GM19397 (cell line): ENCODE measurements around the gene MAS1.
"Not testable (repeated sequence)": the region's sequence is repeated elsewhere in the genome, so short reads cannot be mapped to it uniquely, and the experiment has no call there.

Source experiments
- ATAC-seq: cut with Tn5 transposase; IDR thresholded peaks from one replicate; pipeline ENCODE4 v1.9.1; 2021; ENCODE audit warnings: mild to moderate bottlenecking, moderate library complexity; ENCODE audit not compliant: unreplicated experiment

Gene MAS1

GRCh38 chr6:159890792-159891191, at the start of gene MAS1:
Gene MAS1, plus strand, starts transcription at chr6:159890988. Its CDS starts 15,968 bp downstream, at chr6:159906956.
- ATAC-seq = no peak

DNA sequence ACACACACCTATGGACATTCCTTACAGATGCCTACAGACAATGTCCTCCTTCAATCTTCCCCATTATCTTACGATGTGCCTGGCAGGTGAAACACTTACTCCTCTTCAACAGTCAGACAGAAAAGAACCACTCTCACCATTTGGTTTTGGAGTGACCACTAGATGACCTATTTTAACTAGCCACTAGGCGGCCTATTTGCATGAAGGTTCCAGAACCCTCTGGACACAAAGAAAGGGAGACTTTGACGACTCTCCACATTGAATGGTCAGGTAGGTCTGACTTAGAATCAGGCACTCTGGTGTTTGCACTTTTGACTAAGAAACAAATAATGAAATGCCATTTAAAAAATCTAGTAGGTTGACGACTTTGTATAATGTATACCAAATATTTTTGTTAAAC, 48.8 kb upstream of the MAS1 start:
- ATAC-seq = no peak

GRCh38 chr6:159844737-159845645, 45.8 kb upstream of the MAS1 start:
- ATAC-seq = no peak

- ATAC-seq = not testable (repeated sequence)
Observed at GRCh38 chr6:159848552-159848951, 42.2 kb upstream of the MAS1 start.

GRCh38 chr6:159849851-159850250, 40.9 kb upstream of the MAS1 start:
- not testable (repeated sequence) for ATAC-seq

DNA sequence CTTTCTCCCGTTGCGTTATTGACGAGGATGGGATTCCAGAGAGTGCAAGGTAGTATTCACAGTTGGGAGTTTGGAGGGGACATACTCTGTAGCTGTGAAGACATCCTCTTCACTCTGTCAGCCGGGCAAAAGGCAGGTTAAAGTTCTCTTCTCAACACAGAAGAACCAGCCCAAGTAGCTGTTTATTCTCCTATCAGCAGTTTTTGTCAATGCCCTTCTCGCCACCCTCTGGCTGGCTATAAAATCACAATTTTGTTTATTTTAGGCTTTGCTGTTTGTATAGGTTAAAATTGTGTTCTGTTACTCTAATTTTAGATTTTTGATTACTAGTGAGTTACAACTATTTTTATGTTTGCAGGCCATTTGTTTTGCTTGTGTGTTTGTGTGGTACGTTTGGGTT, 37.9 kb upstream of the MAS1 start:
- no peak for ATAC-seq

- ATAC-seq = no peak
Observed at GRCh38 chr6:159853754-159854153, 37.0 kb upstream of the MAS1 start.

- ATAC-seq = no peak
Observed at GRCh38 chr6:159854959-159855358, 35.8 kb upstream of the MAS1 start.

DNA sequence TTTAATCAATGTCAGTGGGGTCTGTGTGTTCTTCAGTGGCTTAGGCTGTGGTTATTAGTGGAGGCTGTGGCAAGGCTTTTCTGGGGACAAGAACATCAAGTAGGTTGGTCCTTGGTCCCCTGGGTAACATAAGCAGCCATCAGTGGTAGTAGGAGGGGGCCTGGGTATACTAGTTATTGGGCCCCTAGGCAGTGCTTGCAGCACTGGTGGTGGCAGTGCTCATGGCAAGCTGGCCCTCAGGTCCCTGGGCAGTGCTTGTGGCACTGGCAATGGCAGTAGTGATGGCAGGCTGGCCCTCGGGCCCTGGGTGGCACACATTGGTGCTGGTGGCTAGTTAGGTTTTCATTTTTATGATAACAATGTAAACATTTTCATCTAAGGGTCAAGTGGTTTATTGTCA, 32.5 kb upstream of the MAS1 start:
- ATAC-seq = no peak

DNA sequence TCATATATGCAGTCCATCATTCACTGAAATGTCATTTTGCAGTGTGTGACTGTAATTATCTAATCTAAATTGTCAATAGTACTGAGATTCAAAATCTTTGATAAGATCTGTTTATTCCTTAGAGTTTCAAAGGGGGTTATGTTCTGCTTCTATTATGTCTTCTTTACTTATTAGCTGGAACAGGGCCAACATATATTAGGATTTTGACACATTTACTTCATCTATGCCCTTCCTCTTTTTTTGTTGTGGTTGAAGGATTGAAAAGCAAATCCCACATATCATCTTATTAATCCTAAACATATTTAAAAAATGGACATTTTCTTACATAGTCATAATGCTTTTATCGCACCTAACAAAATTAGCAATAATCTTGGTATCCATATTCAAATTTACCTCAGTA, 30.3 kb upstream of the MAS1 start:
- no peak for ATAC-seq

DNA sequence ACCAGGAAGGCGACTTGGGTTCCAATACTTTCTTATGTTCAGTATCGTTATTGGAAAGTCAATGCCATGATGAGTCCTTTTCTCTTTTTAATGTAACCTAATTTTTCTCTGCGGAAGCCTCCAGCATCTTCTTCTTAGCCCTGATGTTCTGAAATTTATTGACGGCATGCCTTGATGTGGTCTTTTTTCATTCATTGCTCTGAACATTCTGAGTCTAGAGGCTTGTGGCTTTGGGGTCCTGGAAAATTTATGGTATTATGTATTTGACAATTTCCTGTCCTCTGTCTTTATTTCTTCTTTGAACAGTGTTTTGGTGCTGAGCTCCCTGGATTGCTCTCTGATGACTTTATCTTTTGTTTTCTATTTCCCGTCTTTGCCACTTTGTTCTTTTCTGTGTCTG, 28.7 kb upstream of the MAS1 start:
- ATAC-seq = no peak

DNA sequence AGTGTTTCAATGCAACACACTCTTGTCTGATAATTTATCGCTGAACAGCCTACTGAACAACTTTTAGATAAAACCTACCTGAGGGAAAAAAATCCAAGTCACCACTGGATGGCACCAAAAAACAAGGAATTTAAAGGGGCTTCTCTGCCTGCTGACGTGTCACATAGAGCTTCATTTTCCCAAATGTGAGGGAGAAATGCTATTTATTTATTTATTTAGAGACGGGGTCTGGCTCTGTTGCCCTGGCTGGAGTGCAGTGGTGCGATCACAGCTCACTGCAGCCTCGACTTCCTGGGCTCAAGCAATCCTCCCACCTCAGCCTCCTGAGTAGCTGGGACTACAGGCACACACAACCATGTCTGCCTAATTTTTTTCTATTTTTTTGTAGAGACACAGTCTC, 27.4 kb upstream of the MAS1 start:
- not testable (repeated sequence) for ATAC-seq

DNA sequence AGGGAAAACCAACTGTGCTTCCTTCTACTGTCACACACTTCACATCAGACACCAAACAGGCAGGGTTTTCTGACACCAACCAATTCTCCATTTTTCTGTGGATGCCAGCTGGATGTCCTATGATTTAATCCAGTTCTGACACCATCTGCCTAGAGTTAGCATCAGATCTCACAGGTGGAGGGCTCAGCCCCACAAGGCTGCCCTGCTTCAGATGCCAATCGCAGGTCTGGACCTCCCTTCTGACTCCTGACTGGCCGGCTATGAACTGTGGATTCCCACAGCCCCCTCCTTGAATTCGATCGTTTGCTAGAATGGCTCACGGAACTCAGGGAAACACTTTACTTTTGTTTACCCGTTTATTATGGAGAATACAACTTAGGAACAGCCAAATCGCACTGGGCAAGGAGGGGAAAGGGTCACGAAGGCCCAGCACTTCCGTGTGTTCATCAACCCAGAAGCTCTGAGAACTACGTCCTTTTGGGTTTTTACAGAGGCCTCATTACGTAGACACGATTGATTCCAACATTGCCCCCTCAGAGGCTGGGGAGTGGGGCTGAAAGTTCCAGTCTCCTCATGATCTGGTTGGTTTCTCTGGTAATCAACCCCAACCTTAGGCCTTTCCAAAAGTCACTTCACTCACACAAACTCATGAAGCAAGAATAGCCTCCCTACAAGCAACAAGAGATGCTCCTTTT, 25.4 kb upstream of the MAS1 start:
- no peak for ATAC-seq

DNA sequence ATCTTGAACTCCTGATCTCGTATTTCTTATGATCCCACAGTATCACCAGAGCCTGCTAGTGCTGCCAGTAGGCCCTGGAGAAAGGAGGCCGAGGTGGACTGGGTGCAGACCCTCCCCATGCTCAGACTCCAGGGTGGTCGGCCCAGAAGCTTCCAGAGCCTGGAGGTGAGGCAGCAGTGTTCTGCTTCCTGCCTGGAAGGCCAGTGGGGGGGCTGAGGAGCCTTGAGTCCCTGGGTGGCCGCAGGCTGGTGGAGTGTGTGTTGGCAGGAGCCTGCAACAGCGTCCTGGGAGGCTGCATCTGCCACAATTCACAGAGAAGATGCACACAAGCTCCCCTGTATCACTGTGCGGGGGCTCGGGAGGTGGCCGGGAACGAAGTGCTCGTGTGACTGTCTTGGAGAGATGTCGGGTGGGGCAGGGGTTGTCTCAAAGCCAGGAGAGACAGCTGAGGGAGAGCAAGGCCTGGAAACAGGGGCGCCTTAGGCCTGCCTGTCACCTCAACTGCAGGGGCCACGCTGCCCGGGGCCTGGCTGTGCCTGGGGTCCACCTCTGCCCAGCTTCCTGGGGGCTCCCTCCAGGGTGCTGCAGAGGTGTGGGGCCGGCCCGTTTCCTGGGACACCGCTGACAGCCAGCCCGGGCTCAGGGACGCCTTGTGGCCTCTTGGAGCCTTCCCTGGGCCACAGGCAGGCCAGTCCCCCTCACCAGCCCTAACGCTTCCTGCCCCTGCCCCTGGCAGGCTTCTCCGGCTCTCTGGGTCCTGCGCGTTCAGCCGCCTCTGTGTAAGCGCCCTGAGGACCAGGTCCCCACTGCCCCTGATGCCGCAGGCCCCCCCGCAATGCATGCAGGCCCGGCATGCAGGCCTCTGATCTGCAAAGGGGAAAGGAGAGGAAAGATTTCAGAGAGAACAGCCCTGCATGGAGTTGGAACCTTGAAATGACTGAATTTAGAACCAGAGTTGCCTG, 24.2 kb upstream of the MAS1 start:
- ATAC-seq = no peak

DNA sequence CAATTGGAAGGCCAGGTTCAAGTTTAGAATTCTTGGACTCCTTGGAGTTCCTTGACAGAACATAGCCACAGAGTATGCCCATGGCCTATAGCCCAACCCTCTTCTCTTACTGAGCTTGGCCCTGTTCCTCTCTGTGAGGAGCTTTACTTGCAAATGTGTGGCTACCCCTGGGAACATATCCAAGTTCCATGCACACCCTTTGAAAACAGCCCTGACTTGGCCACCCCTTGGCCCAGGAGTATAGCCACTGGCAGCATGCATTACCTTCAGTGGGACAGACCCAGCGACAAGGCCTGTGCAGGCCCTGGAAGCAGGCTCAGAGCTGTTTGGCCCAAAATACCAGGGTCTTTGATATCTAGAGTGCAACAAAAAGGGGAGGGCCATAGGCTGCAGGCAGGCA, 19.5 kb upstream of the MAS1 start:
- no peak for ATAC-seq

- no peak for ATAC-seq
Observed at GRCh38 chr6:159871906-159872305, 18.9 kb upstream of the MAS1 start.

- ATAC-seq = no peak
Observed at GRCh38 chr6:159874435-159874834, 16.4 kb upstream of the MAS1 start.

DNA sequence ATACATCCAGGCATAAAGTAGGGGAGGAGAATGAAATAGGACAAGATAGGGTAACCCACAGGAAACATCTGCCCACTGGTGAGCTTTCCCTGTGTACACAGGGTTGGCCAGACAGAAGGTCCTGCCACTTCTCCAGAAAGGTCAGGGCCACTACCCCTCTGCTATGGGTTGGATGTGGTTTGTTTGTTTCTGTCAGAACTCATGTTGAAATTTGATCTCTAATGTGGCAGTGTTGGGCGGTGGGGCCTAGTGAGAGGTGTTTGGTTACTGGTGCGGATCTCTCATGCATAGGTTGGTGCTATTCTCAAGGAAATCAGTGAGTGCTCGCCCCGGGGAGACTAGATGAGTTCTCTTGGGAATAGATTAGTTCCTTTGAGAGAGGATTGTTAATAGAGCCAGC, 15.6 kb upstream of the MAS1 start:
- no peak for ATAC-seq

DNA sequence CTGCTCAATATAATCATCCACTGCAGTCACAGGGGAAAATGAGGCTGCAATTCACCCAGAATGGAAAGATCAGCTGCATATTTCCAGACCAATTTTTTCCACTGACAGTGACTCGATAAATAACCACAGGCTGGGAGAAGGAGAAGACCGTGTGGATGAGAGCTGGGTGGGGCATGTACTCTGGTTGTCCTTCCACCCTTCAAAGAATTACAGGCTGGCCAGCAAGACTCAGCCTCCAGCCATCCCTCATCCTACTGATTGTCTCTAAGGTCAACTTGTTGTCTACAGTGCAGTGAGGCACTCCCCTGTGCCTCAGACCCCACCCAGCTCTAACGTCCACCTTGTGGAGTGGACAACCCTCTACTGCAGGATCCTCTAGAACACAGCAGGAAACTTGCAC, 14.5 kb upstream of the MAS1 start:
- ATAC-seq = no peak

DNA sequence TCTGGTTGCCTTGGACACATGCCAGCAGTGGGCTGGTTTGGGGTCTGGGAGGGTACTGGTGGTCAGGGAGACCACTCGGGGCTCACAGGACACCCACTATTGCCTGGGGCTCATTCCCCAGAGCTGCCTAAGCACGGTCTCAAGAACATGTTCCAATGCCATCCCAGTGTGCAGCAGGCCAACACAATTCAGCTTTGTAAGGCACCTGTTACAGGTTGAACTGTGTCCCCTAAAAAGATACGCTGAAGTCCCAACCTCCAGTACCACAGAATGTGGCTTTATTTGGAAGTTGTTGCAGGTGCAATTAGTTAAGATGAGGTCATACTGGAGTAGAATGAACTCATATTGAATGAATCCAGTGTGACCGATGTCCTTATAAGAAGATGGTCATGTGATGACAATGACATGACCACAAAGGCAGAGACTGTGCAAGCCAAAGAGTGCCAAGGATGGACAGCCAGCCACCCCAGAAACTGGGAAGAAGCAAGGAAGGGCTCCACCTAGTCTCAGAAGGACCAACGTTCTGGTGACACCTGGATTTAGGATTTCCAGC, 13.5 kb upstream of the MAS1 start:
- no peak for ATAC-seq

DNA sequence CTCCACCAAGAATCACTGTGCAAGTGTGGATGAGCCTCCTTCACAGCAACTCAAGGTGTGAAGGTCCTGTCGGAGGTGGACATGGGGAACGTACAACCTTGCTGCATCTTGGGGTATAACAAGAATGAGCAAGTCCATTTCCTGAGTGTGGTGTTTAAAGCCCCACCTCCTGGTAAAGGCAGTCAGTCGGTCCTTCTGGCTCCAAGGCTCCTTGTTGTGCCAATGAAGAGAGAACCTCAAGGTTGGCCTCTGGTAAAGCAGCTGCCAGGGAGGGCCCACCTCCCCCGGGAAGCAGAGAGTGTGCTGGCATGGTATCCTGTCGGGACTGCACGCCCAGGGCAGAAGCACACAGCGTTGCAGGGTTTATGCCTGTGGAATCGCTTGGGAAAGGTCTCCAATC, 12.4 kb upstream of the MAS1 start:
- no peak for ATAC-seq
